ENCODE results near the gene MCRIP1.

Gene MCRIP1

DNA sequence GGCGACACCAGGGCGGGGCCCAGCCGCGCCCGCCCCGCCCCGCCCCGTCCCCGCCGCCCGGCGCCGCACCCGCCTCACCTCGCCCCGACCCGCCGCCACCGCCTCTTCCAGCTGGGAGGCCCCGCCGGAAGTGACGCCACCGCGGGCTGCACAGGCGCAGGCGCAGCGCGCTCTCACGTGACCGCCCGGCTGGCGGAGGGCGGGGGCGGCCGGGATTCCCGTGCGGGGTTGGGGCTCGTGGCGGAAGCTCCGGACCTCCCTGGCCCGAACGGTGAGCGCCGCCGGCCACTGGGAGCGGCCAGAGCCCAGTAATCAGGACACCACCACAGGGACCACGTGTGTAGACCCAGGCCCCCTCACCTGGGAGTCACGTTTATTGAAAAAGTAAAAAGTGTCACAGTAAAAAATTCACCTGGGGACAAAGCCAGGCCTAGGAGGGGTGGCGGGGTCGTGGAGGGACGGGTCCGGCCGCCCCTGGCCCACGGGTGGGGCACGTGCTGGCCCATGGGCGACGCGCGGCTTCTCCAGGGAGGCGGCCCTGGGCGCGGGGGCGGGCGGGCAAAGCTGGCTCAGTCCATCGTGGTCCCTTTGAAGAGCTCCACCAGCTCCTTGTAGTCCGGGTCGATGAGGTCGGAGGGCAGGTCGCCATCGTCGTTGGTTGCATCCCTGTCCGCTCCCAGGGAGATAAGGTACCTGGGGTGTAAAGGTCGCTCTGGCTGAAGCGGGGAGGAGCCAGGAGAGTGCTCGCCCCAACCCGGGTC is at the start of gene MCRIP1:
MCRIP1 (minus strand) TSS at position 132 of the 761 bp plus-strand sequence. CDS start 8,785 bp downstream, outside the sequence.
- peak; percentile 100 for DNase-seq (ENCODE audit: low spot score)

GRCh38 chr17:81879121-81879520 is 46.0 kb upstream of the MCRIP1 start:
- DNase-seq (ENCODE audit: low spot score) = no peak

GRCh38 chr17:81878294-81878693 is 45.2 kb upstream of the MCRIP1 start:
- DNase-seq (ENCODE audit: low spot score) = no peak

- no peak for DNase-seq (ENCODE audit: low spot score)
Measured at GRCh38 chr17:81877569-81877968, 44.5 kb upstream of the MCRIP1 start.

DNA sequence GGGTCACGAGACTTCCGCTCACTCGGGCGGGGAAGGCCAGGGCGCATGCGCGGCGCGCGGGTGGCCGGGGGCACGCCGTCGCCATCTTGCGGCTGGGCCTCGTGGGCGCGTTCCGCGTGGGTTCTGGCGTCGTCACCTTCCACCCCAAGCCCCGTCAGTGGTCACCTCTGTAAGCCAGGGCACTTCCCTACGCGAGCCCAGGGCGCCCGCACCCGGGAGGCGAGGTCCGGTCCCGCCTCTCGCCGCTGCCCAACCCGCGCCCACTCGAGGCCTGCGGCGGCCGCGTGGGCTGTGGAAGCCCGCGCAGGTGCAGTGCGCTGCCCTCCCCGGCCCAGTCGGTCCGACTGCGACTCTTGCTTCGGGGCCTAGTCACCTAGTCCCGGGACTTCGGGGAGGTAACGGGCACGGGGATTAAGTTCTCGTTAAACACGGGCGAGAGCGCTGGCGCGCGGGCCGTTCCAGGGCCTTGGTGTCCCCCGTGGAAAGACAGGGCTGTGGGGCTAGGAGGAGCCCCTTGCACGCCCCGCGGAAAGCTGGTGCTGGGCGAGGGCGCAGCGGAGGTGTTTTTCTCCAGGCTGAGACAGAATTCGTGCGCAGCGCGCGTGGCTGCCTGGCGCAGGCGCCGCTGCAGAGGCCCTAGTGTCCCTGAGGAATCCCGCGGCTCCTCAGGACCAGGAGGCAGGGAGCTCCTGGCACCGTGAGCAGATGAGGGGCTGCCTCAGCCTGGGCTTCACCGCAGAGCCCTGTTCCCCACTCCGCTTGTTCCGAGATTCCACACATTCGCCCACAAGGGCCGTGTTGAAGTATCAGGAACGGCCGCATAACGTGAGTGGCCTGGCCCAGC is 38.5 kb upstream of the MCRIP1 start:
- DNase-seq (ENCODE audit: low spot score) = peak; percentile 97

DNA sequence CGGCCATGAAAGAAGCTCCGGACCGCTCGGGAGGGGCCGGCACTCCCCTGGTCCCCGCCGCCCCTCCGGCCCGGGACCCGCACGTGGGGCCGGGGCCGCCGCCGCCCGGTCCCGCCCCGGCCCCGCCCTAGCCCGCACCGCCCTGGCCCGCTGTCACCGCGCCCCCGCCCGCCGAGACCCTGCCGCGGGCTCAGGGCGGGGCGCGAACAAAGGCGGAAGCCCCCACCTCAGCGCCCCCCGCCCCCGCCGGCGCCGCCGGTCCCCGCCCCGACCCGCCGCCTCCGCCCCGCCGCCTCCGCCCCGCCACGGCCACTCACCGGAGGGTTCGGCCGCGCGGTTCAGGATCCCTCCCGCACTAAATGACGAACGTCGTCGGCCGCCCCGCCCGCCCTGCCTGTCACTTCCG is 37.9 kb upstream of the MCRIP1 start, which contains the start of gene ARHGDIA:
ARHGDIA (minus strand) TSS at position 357 of the 406 bp plus-strand sequence. CDS start 1,407 bp downstream, outside the sequence.
- no peak for DNase-seq (ENCODE audit: low spot score)

DNA sequence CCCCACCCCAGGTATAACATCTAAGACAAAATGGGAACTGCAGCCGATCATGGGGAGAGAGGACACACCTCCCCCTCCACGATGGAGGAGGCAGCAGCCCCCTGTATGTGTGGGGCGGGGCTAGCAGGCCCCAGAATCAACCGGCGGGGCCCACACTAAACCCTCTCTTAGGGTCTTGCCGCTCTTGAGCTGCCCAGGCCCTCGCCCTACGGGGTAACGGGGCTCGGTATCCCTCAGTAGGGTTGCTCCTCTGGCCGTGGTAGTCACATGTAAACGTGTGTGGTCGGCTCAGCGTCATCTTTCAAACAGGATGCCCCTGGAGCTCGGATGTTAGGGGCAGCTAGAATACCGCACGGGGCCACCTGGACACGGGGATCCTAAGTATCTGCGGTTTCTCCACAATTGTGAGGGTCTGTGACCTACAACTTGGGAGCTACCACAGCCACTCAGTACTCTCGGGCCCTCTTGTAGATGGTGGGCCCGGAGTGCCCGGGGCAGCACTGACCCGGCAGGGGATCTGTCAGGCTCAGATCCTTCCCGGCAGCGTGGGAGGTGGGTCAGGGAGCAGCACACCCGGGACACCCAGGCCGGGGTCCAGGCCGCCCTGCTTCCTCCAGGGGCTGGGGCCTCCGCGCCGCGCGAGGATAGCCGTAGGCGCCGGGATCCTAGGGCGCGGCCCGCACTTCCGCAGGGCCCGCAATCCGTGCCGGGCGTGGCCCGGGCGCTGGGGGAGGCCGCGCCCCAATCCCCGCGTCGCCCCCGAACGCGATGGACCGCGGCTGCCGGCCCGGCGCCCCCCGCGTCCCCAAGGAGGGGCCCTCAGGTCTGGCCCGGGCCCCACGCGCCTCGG is 37.3 kb upstream of the MCRIP1 start:
- DNase-seq (ENCODE audit: low spot score) = peak; percentile 75

DNA sequence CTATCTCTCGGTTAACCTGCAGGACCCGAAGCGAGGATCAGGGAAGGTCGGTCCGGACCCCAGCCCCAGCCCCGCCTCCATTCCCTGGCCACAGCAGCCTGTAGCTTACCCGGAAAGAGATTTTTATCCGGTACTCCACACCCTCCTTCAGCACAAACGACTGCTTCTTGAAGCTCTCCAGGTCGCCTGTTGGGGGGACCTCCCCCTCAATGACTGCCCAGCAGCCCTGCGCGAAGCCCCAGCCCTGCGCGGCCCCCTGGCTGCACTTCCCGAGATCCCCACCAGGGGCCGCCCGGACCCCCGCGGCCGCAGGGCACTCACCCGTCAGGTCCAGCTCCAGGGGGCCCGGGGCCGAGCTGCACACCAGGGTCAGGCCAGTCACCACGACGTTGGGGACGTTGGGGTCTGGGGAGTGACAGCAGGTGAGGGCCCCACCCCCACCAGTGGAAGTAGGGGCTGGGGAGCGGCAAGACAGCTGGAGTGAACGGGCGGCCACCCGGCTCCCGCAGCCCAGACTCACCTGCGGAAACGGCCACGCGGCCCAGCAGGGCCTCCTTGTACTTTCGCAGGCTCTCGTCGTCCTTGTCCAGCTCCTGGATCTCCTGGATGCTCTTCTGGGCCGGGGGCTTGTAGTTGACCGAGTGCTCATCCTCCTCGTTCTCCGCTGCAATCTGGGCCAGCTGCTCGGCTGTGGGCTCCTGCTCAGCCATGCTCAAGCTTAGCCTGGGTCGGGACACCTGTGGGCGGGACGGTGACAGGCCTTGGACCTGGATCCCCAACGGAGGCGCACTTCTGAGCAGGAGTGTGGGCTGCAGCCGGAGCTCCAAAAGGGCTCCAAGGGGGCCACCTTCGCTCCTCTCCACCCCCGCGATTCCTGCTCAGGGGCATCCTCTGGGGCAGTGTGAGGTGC is 36.4 kb upstream of the MCRIP1 start:
- DNase-seq (ENCODE audit: low spot score) = peak; percentile 88

DNA sequence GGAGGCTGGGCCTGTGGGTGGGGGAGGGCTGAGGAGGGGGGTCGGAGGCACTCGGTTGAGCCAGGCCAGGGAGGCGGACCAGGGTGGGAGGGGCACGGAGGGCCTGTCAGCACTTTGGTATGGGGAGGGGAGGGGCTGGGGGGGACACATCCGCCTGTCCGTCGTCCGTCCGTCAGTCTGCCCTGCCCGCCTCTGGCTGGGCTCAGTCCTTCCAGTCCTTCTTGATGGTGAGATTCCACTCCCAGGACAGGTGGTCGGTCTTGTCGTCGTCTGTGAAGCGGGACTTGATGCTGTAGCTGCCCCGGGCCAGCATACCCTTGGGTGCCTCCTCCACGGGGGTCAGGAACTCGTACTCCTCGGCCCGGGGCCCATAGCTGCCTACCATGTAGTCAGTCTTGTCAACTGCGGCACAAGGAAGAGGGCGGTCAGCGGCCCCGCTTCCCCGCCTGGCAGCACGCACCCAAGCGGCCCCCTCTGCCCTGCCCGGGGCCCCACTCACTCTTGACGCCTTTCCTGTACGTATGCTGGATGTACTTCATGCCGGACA is 35.7 kb upstream of the MCRIP1 start:
- DNase-seq (ENCODE audit: low spot score) = no peak

DNA sequence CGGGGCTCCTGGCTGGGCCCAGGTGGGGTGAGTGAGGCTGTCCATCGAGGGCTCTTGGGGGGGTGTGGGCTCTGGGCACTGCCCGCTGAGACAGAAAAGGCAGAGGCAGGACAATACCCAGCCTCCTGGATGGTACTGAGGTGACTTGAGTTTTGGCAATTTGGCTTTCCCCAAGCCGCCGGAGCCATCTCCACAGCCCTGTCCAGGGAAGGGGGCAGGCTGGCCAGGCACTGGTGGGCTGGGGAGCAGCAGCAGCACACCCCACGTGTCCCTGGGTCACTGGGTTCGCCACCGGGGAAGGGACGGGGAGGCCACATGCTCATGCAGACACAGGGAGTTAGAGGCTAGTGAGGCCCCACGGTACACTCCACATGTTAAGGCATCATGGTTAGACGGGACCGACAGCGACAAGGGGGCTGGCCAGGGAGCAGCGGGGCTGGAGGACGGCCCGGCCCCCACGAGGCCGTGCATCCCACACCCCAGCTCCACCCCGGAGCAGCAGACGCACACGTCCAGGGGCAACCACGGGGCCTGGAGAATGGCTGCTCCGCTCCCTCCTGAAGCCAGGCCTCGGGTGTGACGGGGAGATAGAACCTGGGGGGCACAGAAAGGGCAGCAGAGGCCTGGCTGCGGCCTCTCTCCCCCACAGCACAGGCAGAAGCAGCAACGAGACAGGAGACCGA is 35.0 kb upstream of the MCRIP1 start:
- peak; percentile 70 for DNase-seq (ENCODE audit: low spot score)

DNA sequence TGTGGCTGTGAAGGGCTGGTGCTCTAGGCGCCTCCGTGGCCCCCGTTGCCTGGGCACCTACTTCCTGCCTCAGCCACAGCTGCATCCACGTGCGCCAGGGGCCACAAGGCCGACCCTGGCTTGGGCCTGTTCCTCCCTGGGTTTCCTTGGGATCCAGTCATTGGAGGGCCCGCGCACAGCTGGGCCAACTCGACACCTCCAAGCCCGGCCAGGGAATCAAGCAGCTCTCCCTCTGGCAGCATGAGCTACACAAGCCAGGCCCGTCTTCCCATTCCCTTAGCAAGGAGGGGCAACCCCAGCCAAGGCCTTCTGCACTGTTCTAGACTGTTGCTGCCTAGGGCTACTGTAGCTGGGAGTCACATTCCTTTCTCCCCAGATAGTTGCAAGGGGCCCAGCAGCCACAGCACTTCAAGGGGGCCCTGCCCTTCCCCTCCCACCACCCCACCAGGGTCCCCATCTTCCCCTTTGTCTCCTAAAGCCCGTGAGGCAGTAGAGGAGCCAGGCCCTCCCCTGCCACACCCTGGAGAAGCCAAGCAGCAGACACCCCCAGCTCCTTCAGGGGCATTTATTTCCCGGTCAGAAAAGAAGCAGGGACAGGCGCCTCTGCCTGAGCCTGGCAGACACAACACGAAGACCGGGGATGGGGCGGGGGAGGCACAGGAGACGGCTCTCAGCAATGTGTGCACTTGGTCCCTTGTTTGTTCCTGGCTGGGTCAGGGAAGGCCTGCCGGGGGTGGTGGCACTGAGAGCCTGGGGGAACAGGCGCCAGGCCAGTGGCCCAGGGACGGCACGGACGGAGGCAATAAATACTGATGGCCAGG is 34.3 kb upstream of the MCRIP1 start:
- DNase-seq (ENCODE audit: low spot score) = peak; percentile 60

- DNase-seq (ENCODE audit: low spot score) = peak; percentile 48
Measured at GRCh38 chr17:81866440-81867169, 33.5 kb upstream of the MCRIP1 start.

DNA sequence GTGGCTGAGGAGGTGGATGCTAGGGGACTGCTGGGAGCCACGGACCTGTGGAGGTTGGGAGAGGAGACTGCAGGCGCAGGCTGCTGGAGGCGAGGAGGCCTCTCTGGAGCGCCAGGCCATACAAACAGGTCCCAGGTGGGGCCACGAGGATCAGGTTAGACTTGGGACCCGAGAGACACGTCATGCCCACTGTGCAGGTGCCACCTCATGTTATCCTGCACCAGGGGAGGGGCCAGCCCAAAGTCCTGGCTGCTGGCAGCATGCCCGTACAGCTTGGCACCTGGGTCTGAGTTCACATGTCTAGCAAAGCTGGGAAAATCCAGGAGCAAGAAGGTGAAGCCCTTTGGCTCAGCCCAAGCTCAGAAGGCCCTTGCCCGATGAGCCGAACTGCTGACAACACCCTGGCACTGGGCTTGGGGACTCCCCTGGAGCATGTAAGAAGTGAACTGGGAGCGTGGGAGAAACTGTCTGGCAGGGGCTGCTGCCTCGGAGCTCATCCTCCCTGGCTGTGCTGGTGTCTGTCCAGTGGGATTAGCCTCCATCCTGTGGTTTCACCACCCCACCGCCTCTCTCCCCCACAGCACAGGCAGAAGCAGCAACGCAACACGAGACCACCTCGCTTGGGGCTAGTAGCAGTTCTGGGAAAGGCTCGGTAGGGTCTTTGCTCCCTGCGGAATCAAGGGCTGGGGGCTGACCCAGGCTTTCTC is 32.8 kb upstream of the MCRIP1 start:
- DNase-seq (ENCODE audit: low spot score) = peak; percentile 47

GRCh38 chr17:81865358-81865732 is 32.3 kb upstream of the MCRIP1 start:
- peak; percentile 45 for DNase-seq (ENCODE audit: low spot score)

DNA sequence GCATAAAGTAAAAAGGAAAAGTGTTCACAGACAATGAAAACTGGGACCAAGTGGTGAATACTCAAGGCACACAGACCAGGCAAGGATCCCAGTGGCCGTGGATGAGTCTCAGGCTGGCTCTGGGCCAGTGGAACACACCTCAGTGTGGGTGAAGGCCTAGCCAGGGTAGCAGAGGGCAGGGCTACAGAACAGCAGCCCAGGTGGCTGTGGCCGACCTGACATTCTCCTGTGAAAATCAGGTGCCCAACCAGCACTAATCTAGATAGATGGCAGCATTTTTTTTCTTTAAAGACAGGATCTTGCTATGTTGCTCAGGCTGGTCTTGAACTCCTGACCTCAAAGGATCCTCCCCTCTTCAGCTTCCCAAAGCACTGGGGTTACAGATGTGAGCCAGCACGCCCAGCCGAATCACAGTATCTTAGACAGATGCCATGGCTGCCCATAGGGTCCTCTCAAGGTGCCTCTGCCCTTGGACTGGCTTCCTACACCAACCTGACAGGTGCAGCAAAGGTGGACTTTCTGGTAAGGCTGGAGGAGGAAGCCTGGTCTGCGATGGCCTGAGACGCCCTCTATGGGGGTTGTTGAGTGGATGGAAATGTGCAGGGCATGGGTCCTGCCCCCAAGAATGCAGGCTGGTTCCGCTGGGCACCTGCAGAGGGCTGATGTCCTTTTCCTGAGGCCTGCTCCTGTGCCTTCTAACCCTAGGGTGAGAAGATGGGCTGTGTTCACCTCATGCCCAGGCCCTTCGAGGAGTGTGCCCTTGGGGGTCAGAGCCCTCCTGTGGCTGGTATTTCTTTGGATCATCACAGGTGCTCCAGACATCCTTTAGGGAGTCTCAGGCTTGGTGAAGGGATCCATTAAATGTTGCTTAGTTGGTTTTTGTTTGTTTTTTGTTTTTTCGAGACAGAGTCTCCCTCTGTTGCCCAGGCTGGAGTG is 31.0 kb upstream of the MCRIP1 start:
- DNase-seq (ENCODE audit: low spot score) = peak; percentile 48

DNA sequence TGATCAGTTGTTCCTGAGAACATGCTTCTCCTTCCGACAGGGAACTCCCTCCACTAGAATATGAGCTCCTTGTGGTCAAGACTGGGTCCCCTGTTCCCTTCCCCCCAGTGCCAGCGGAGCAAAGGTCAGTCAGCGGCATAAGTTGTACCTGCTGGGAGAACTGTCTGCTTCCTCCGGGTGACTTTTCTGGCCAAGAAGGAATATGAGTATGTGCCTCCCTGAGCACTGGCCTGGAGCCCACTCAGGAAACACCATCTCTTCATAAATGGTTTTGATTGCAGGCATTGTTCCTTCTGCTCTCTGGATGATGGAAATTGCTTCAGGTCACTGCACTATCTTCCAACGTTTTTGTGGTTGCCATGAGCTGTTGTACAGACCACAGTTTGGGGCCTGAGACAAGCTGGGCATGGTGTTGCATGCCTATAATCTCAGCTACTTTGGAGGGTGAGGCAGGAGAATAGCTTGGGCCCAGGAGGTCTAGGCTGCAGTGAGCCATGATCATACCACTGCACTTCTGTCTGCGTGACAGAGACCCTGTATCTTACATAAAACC is 30.1 kb upstream of the MCRIP1 start:
- no peak for DNase-seq (ENCODE audit: low spot score)

All from ecto neural progenitor cell (in vitro differentiated cells).